ENCODE results near the gene SLC1A2. TPM values are rescaled to one million over a fixed set of nuclear protein-coding genes. Genes with fewer than 3 reads are reported as not detected.

SLC1A2 gene
- total RNA-seq, 1 donor from 2014 or later, result 0.25 TPM

GRCh38 chr11:35270342-35270741, 149.0 kb downstream of the SLC1A2 start:
- Histone ChIP-seq H3K4me1 (ENCODE audit: insufficient read depth, low read length) (peaks cover 13% of the 10 kb centered on the region), H3K4me3 (ENCODE audit: insufficient read depth, low read depth, low read length) (no peak overlapping the region), H3K9me3 (ENCODE audit: insufficient read depth, low read depth, low read length) (no peaks in the 10 kb centered on the region), H3K79me2 (ENCODE audit: insufficient read depth, low read length) (no peaks in the 10 kb centered on the region), H3K9ac (ENCODE audit: low read length) (no peak overlapping the region), H4K20me1 (ENCODE audit: insufficient read depth, low read length) (no peaks in the 10 kb centered on the region), H2AFZ (ENCODE audit: low read depth, low read length) (no peak overlapping the region), H3K4me2 (ENCODE audit: low read length) (no peak overlapping the region), H3K27ac (ENCODE audit: low read depth, low read length) (no peak overlapping the region), H3K27me3 (ENCODE audit: insufficient read depth, low read length) (no peaks in the 10 kb centered on the region), H3K36me3 (ENCODE audit: insufficient read depth, low read length) (no peaks in the 10 kb centered on the region)
- no peak for TF ChIP-seq CTCF (IDR thresholded peaks at IDR 0.05; ENCODE audit: insufficient read depth, low read depth, low read length)
- TF ChIP-seq EZH2 (IDR thresholded peaks at IDR 0.05; ENCODE audit: insufficient read depth, low read length), result no peak
- Mint-ChIP-seq H3K36me3 (ENCODE audit: low read depth, unreplicated experiment) (no peaks in the 10 kb centered on the region), H3K4me3 (ENCODE audit: unreplicated experiment) (no peak overlapping the region), H3K27me3 (ENCODE audit: low read depth, unreplicated experiment) (no peaks in the 10 kb centered on the region), H3K27ac (ENCODE audit: unreplicated experiment) (no peak overlapping the region), H3K4me1 (ENCODE audit: low read depth, unreplicated experiment) (peaks cover 23% of the 10 kb centered on the region), H3K9me3 (ENCODE audit: unreplicated experiment) (peaks cover 7% of the 10 kb centered on the region)
- DNase-seq (ENCODE audit: low read depth) (no peak), FAIRE-seq (no peak)

- Mint-ChIP-seq H3K36me3 (ENCODE audit: low read depth, unreplicated experiment) (no peaks in the 10 kb centered on the region), H3K4me3 (ENCODE audit: unreplicated experiment) (no peak overlapping the region), H3K4me1 (ENCODE audit: low read depth, unreplicated experiment) (peaks cover 14% of the 10 kb centered on the region), H3K27me3 (ENCODE audit: low read depth, unreplicated experiment) (no peaks in the 10 kb centered on the region), H3K9me3 (ENCODE audit: unreplicated experiment) (peaks cover 2% of the 10 kb centered on the region), H3K27ac (ENCODE audit: unreplicated experiment) (peak overlapping the region; percentile 67)
- Histone ChIP-seq H2AFZ (ENCODE audit: low read depth, low read length) (no peak overlapping the region), H3K9me3 (ENCODE audit: insufficient read depth, low read depth, low read length) (no peaks in the 10 kb centered on the region), H3K36me3 (ENCODE audit: insufficient read depth, low read length) (no peaks in the 10 kb centered on the region), H3K79me2 (ENCODE audit: insufficient read depth, low read length) (no peaks in the 10 kb centered on the region), H3K4me2 (ENCODE audit: low read length) (peak overlapping the region; percentile 56), H3K4me3 (ENCODE audit: insufficient read depth, low read depth, low read length) (no peak overlapping the region), H3K4me1 (ENCODE audit: insufficient read depth, low read length) (peaks cover 13% of the 10 kb centered on the region), H3K27me3 (ENCODE audit: insufficient read depth, low read length) (no peaks in the 10 kb centered on the region), H3K27ac (ENCODE audit: low read depth, low read length) (no peak overlapping the region), H3K9ac (ENCODE audit: low read length) (no peak overlapping the region), H4K20me1 (ENCODE audit: insufficient read depth, low read length) (no peaks in the 10 kb centered on the region)
- TF ChIP-seq EZH2 (IDR thresholded peaks at IDR 0.05; ENCODE audit: insufficient read depth, low read length) (no peak), CTCF (IDR thresholded peaks at IDR 0.05; ENCODE audit: insufficient read depth, low read depth, low read length) (no peak)
- DNase-seq (ENCODE audit: low read depth) (peak; percentile 87), FAIRE-seq (peak; percentile 80)
Observed at GRCh38 chr11:35267504-35267903, 151.9 kb downstream of the SLC1A2 start.

- H3K4me3 ChIP-seq (ENCODE audit: insufficient read depth, low read depth, low read length), result no peak overlapping the region
- no peaks in the 10 kb centered on the region for H3K79me2 ChIP-seq (ENCODE audit: insufficient read depth, low read length)
- no peak overlapping the region for H3K9ac ChIP-seq (ENCODE audit: low read length)
- FAIRE-seq (no peak), DNase-seq (ENCODE audit: low read depth) (no peak)
- no peaks in the 10 kb centered on the region for H3K9me3 ChIP-seq (ENCODE audit: insufficient read depth, low read depth, low read length)
- H3K9me3 Mint-ChIP-seq (ENCODE audit: unreplicated experiment), result no peaks in the 10 kb centered on the region
- peaks cover 2% of the 10 kb centered on the region for H3K27me3 Mint-ChIP-seq (ENCODE audit: low read depth, unreplicated experiment)
- no peaks in the 10 kb centered on the region for H3K36me3 ChIP-seq (ENCODE audit: insufficient read depth, low read length)
- no peaks in the 10 kb centered on the region for H3K36me3 Mint-ChIP-seq (ENCODE audit: low read depth, unreplicated experiment)
- H4K20me1 ChIP-seq (ENCODE audit: insufficient read depth, low read length), result no peaks in the 10 kb centered on the region
- H3K4me1 Mint-ChIP-seq (ENCODE audit: low read depth, unreplicated experiment), result peaks cover 7% of the 10 kb centered on the region
- TF ChIP-seq EZH2 (IDR thresholded peaks at IDR 0.05; ENCODE audit: insufficient read depth, low read length) (no peak), CTCF (IDR thresholded peaks at IDR 0.05; ENCODE audit: insufficient read depth, low read depth, low read length) (no peak)
- no peak overlapping the region for H3K27ac ChIP-seq (ENCODE audit: low read depth, low read length)
- peaks cover 16% of the 10 kb centered on the region for H3K4me1 ChIP-seq (ENCODE audit: insufficient read depth, low read length)
- no peak overlapping the region for H2AFZ ChIP-seq (ENCODE audit: low read depth, low read length)
- H3K4me2 ChIP-seq (ENCODE audit: low read length), result no peak overlapping the region
- H3K4me3 Mint-ChIP-seq (ENCODE audit: unreplicated experiment), result no peak overlapping the region
- H3K27ac Mint-ChIP-seq (ENCODE audit: unreplicated experiment), result no peak overlapping the region
- H3K27me3 ChIP-seq (ENCODE audit: insufficient read depth, low read length), result no peaks in the 10 kb centered on the region
Observed at GRCh38 chr11:35265755-35266454, 153.5 kb downstream of the SLC1A2 start.
